ENCODE measurements around the gene SPINK7. TPM values are rescaled to one million over a fixed set of nuclear protein-coding genes. Genes with fewer than 3 reads are reported as not detected.
A peak's percentile ranks its signal among the peaks of the same experiment; 100 is the strongest.

The SPINK7 gene
- total RNA-seq, 1 experiment from 2014 or later: not detected

GRCh38 chr5:148335259-148335658, 23.0 kb downstream of the SPINK7 start, which contains the start of gene SPINK9:
Gene SPINK9 (plus strand): TSS chr5:148335559. CDS start chr5:148335614, 55 bp downstream.
- Histone ChIP-seq H3K27me3 (ENCODE audit: low read length) (no peaks in the 10 kb centered on the region), H4K20me1 (ENCODE audit: insufficient read depth, low read depth, low read length) (no peaks in the 10 kb centered on the region), H3K79me2 (ENCODE audit: low read length) (no peaks in the 10 kb centered on the region), H3K4me1 (ENCODE audit: low read length) (peaks cover 9% of the 10 kb centered on the region), H2AFZ (ENCODE audit: low read length) (no peak within 1 kb of the TSS), H3K27ac (ENCODE audit: low read length) (no peak within 1 kb of the TSS), H3K4me2 (ENCODE audit: low read depth, low read length, poor library complexity, severe bottlenecking) (no peak within 1 kb of the TSS), H3K9me3 (ENCODE audit: low read length) (no peaks in the 10 kb centered on the region), H3K4me3 (ENCODE audit: low read length) (no peak within 1 kb of the TSS), H3K36me3 (ENCODE audit: insufficient read depth, low read length) (no peaks in the 10 kb centered on the region), H3K9me2 (replicated peaks; ENCODE audit: insufficient read depth, low read length) (no peaks in the 10 kb centered on the region), H3K9ac (ENCODE audit: low read length) (no peak within 1 kb of the TSS)
- DNase-seq: no peak

DNA sequence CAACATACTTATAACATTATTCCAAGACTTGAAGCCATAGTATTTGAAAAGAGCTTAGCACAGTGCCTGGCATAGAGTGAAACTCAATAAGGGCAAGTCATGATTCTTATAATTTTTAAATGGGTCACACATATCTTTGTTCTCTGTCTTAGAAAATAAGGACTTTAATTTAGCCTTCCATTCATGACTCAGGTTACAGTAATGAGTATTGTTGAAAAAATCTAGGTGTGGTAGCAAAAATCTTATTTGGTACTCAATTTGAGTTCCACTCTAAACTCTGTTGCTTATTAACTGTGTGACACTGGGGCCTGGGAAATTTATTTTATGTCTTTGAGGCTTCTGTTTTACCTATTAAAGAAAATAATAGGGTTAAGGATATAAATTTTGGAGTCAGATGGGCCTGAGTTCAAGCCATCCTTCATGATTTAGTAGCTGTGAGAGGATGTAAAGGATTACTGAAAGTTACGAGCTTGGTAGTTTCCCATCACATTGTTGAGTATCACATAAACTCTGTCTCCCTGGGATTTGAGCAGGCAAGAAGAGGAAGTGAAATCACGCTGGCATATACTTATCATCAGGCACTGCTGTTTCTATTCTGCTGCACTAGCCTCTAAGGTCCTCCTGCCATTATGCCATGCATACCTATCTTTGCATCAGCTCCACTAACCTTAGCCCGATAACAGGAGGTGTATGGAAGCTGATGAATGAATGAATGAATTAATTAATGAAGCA, 24.6 kb downstream of the SPINK7 start:
- Histone ChIP-seq H2AFZ (ENCODE audit: low read length) (no peak overlapping the region), H4K20me1 (ENCODE audit: insufficient read depth, low read depth, low read length) (no peaks in the 10 kb centered on the region), H3K9ac (ENCODE audit: low read length) (no peak overlapping the region), H3K9me3 (ENCODE audit: low read length) (no peaks in the 10 kb centered on the region), H3K4me3 (ENCODE audit: low read length) (no peak overlapping the region), H3K4me2 (ENCODE audit: low read depth, low read length, poor library complexity, severe bottlenecking) (no peak overlapping the region), H3K4me1 (ENCODE audit: low read length) (peaks cover 9% of the 10 kb centered on the region), H3K36me3 (ENCODE audit: insufficient read depth, low read length) (no peaks in the 10 kb centered on the region), H3K79me2 (ENCODE audit: low read length) (no peaks in the 10 kb centered on the region), H3K27ac (ENCODE audit: low read length) (no peak overlapping the region), H3K9me2 (replicated peaks; ENCODE audit: insufficient read depth, low read length) (no peaks in the 10 kb centered on the region), H3K27me3 (ENCODE audit: low read length) (no peaks in the 10 kb centered on the region)
- DNase-seq: peak; percentile 72

DNA sequence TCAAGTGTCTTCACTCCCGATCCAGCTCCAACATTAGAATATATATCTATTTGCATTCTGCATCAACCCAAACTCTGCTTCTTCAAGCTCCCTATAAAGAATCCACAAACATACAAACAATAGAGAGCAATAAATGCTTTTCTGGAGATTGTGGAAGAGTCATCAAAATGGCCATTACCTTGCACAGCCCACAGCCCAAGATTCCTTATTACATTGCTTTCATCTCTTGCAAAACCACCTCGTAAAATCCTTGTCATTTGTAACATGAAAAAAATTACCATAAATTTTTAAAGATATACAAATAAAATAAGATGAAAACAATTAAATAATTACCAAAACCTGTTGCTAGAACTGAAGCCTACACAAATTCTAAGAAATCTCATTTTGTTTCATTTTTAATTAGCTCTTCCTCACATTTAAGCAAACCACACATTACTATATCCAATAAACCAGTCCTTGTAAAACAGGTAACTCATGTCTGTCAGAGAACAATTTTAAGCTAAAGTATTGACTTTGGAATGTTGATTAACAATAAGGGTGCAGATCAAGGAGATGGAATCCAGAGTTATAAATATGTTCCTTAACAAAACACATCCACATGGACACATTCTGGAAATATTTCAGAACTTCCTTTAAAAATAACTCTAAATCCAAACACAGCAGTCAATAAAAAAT, 30.3 kb downstream of the SPINK7 start:
- no peaks in the 10 kb centered on the region for H3K27me3 ChIP-seq (ENCODE audit: low read length)
- H2AFZ ChIP-seq (ENCODE audit: low read length): no peak overlapping the region
- no peak overlapping the region for H3K4me2 ChIP-seq (ENCODE audit: low read depth, low read length, poor library complexity, severe bottlenecking)
- H3K27ac ChIP-seq (ENCODE audit: low read length): no peak overlapping the region
- H4K20me1 ChIP-seq (ENCODE audit: insufficient read depth, low read depth, low read length): no peaks in the 10 kb centered on the region
- no peaks in the 10 kb centered on the region for H3K9me2 ChIP-seq (replicated peaks; ENCODE audit: insufficient read depth, low read length)
- no peaks in the 10 kb centered on the region for H3K36me3 ChIP-seq (ENCODE audit: insufficient read depth, low read length)
- H3K9me3 ChIP-seq (ENCODE audit: low read length): no peaks in the 10 kb centered on the region
- no peak for DNase-seq
- H3K9ac ChIP-seq (ENCODE audit: low read length): no peak overlapping the region
- no peak overlapping the region for H3K4me3 ChIP-seq (ENCODE audit: low read length)
- no peaks in the 10 kb centered on the region for H3K4me1 ChIP-seq (ENCODE audit: low read length)
- H3K79me2 ChIP-seq (ENCODE audit: low read length): no peaks in the 10 kb centered on the region

GRCh38 chr5:148343046-148343407, 30.8 kb downstream of the SPINK7 start:
- H4K20me1 ChIP-seq (ENCODE audit: insufficient read depth, low read depth, low read length): no peaks in the 10 kb centered on the region
- no peaks in the 10 kb centered on the region for H3K9me3 ChIP-seq (ENCODE audit: low read length)
- no peak overlapping the region for H3K27ac ChIP-seq (ENCODE audit: low read length)
- no peaks in the 10 kb centered on the region for H3K79me2 ChIP-seq (ENCODE audit: low read length)
- no peak overlapping the region for H2AFZ ChIP-seq (ENCODE audit: low read length)
- no peaks in the 10 kb centered on the region for H3K9me2 ChIP-seq (replicated peaks; ENCODE audit: insufficient read depth, low read length)
- no peak overlapping the region for H3K4me3 ChIP-seq (ENCODE audit: low read length)
- H3K27me3 ChIP-seq (ENCODE audit: low read length): no peaks in the 10 kb centered on the region
- DNase-seq: no peak
- no peak overlapping the region for H3K4me2 ChIP-seq (ENCODE audit: low read depth, low read length, poor library complexity, severe bottlenecking)
- no peaks in the 10 kb centered on the region for H3K4me1 ChIP-seq (ENCODE audit: low read length)
- H3K9ac ChIP-seq (ENCODE audit: low read length): no peak overlapping the region
- H3K36me3 ChIP-seq (ENCODE audit: insufficient read depth, low read length): no peaks in the 10 kb centered on the region

GRCh38 chr5:148343603-148344487, 31.6 kb downstream of the SPINK7 start:
- no peak overlapping the region for H2AFZ ChIP-seq (ENCODE audit: low read length)

GRCh38 chr5:148347706-148348105, 35.5 kb downstream of the SPINK7 start:
- no peaks in the 10 kb centered on the region for H3K9me3 ChIP-seq (ENCODE audit: low read length)
- H3K9ac ChIP-seq (ENCODE audit: low read length): no peak overlapping the region
- no peaks in the 10 kb centered on the region for H4K20me1 ChIP-seq (ENCODE audit: insufficient read depth, low read depth, low read length)
- DNase-seq: no peak
- no peaks in the 10 kb centered on the region for H3K36me3 ChIP-seq (ENCODE audit: insufficient read depth, low read length)
- no peak overlapping the region for H2AFZ ChIP-seq (ENCODE audit: low read length)
- H3K4me1 ChIP-seq (ENCODE audit: low read length): no peaks in the 10 kb centered on the region
- H3K4me3 ChIP-seq (ENCODE audit: low read length): no peak overlapping the region
- H3K79me2 ChIP-seq (ENCODE audit: low read length): no peaks in the 10 kb centered on the region
- H3K27me3 ChIP-seq (ENCODE audit: low read length): no peaks in the 10 kb centered on the region
- no peaks in the 10 kb centered on the region for H3K9me2 ChIP-seq (replicated peaks; ENCODE audit: insufficient read depth, low read length)
- H3K4me2 ChIP-seq (ENCODE audit: low read depth, low read length, poor library complexity, severe bottlenecking): no peak overlapping the region
- H3K27ac ChIP-seq (ENCODE audit: low read length): no peak overlapping the region

More at GRCh38 chr5:148343603-148344487, 31.6 kb downstream of the SPINK7 start:
- Histone ChIP-seq H4K20me1 (ENCODE audit: insufficient read depth, low read depth, low read length) (no peaks in the 10 kb centered on the region), H3K4me3 (ENCODE audit: low read length) (no peak overlapping the region), H3K4me2 (ENCODE audit: low read depth, low read length, poor library complexity, severe bottlenecking) (no peak overlapping the region), H3K9me3 (ENCODE audit: low read length) (no peaks in the 10 kb centered on the region), H3K9me2 (replicated peaks; ENCODE audit: insufficient read depth, low read length) (no peaks in the 10 kb centered on the region), H3K4me1 (ENCODE audit: low read length) (no peaks in the 10 kb centered on the region), H3K36me3 (ENCODE audit: insufficient read depth, low read length) (no peaks in the 10 kb centered on the region), H3K9ac (ENCODE audit: low read length) (no peak overlapping the region), H3K79me2 (ENCODE audit: low read length) (no peaks in the 10 kb centered on the region), H3K27me3 (ENCODE audit: low read length) (no peaks in the 10 kb centered on the region), H3K27ac (ENCODE audit: low read length) (no peak overlapping the region)
- no peak for DNase-seq

DNA sequence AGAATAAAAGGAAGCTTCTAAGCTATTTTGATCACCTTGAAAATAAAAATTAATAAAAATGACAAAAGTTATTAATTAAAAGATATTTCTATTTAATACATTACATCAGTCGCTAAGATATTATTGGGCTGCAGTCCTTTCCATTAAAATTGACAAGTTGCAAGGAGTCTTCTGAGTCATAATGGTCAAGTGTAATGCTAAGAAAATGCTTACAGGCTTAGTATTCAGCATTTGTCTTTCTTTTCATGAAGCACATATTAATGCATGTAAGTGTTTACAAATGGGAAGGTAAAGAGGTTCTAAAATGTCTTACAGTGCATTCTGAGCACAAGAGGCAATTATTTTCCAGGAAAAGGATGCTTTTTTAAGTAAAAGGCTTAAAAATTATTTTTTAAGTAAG, 40.5 kb downstream of the SPINK7 start:
- Histone ChIP-seq H4K20me1 (ENCODE audit: insufficient read depth, low read depth, low read length) (no peaks in the 10 kb centered on the region), H3K9me3 (ENCODE audit: low read length) (no peaks in the 10 kb centered on the region), H3K4me3 (ENCODE audit: low read length) (no peak overlapping the region), H2AFZ (ENCODE audit: low read length) (no peak overlapping the region), H3K79me2 (ENCODE audit: low read length) (no peaks in the 10 kb centered on the region), H3K4me2 (ENCODE audit: low read depth, low read length, poor library complexity, severe bottlenecking) (no peak overlapping the region), H3K27ac (ENCODE audit: low read length) (no peak overlapping the region), H3K9ac (ENCODE audit: low read length) (no peak overlapping the region), H3K36me3 (ENCODE audit: insufficient read depth, low read length) (no peaks in the 10 kb centered on the region), H3K9me2 (replicated peaks; ENCODE audit: insufficient read depth, low read length) (no peaks in the 10 kb centered on the region), H3K27me3 (ENCODE audit: low read length) (no peaks in the 10 kb centered on the region), H3K4me1 (ENCODE audit: low read length) (no peaks in the 10 kb centered on the region)
- DNase-seq: no peak

GRCh38 chr5:148353634-148354033, 41.4 kb downstream of the SPINK7 start:
- Histone ChIP-seq H3K4me2 (ENCODE audit: low read depth, low read length, poor library complexity, severe bottlenecking) (no peak overlapping the region), H3K9me3 (ENCODE audit: low read length) (no peaks in the 10 kb centered on the region), H3K27ac (ENCODE audit: low read length) (no peak overlapping the region), H3K4me3 (ENCODE audit: low read length) (no peak overlapping the region), H3K9me2 (replicated peaks; ENCODE audit: insufficient read depth, low read length) (no peaks in the 10 kb centered on the region), H3K9ac (ENCODE audit: low read length) (no peak overlapping the region), H2AFZ (ENCODE audit: low read length) (no peak overlapping the region), H4K20me1 (ENCODE audit: insufficient read depth, low read depth, low read length) (no peaks in the 10 kb centered on the region), H3K36me3 (ENCODE audit: insufficient read depth, low read length) (no peaks in the 10 kb centered on the region), H3K27me3 (ENCODE audit: low read length) (no peaks in the 10 kb centered on the region), H3K79me2 (ENCODE audit: low read length) (no peaks in the 10 kb centered on the region), H3K4me1 (ENCODE audit: low read length) (no peaks in the 10 kb centered on the region)
- DNase-seq: no peak

All from Karpas-422 (cell line).